ENCODE data around the gene MUSK.

Gene MUSK

DNA sequence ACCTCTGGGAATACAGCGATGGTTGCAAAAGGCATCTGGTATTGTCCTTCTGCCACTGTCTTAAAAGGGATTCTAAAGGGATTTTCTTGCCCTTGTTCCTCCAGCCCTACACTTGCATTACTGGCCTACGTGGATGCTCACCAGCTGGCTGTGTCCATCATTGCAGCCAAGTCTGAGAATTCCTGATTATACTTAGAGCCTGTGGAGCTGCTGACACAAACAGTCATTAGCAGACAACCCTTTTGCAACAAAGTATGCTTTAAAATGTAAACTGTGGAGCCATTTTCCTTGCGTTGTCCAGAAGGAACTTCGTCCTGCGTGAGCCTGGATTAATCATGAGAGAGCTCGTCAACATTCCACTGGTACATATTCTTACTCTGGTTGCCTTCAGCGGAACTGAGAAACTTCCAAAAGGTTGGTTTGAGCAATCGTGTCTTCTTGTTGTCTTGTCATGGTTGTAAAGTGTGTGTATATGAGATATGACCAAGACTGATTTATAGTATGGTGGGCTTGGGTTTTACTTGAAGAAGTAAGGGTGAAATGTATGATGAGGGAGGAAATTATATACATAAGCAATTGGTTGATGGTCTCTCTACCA lies at the start of gene MUSK:
TSS of gene MUSK (plus strand) at position 222 of the 598 bp plus-strand sequence. CDS start at position 336, 114 bp downstream.
- H3K36me3 ChIP-seq (ENCODE audit: control insufficient read depth, insufficient read depth, low read length) = no peaks in the 10 kb centered on the region
- TF ChIP-seq, protein P1, sequence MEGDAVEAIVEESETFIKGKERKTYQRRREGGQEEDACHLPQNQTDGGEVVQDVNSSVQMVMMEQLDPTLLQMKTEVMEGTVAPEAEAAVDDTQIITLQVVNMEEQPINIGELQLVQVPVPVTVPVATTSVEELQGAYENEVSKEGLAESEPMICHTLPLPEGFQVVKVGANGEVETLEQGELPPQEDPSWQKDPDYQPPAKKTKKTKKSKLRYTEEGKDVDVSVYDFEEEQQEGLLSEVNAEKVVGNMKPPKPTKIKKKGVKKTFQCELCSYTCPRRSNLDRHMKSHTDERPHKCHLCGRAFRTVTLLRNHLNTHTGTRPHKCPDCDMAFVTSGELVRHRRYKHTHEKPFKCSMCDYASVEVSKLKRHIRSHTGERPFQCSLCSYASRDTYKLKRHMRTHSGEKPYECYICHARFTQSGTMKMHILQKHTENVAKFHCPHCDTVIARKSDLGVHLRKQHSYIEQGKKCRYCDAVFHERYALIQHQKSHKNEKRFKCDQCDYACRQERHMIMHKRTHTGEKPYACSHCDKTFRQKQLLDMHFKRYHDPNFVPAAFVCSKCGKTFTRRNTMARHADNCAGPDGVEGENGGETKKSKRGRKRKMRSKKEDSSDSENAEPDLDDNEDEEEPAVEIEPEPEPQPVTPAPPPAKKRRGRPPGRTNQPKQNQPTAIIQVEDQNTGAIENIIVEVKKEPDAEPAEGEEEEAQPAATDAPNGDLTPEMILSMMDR (IDR thresholded peaks at IDR 0.05; ENCODE audit: insufficient read depth, low read length, poor library complexity, severe bottlenecking) = no peak
- no peak within 1 kb of the TSS for H3K4me3 ChIP-seq (replicated peaks; ENCODE audit: low read depth, low read length)
- H3K27me3 ChIP-seq (replicated peaks; ENCODE audit: control insufficient read depth, insufficient read depth, low read length) = no peaks in the 10 kb centered on the region
- DNase-seq (ENCODE audit: extremely low read depth, insufficient read length) = no peak

DNA sequence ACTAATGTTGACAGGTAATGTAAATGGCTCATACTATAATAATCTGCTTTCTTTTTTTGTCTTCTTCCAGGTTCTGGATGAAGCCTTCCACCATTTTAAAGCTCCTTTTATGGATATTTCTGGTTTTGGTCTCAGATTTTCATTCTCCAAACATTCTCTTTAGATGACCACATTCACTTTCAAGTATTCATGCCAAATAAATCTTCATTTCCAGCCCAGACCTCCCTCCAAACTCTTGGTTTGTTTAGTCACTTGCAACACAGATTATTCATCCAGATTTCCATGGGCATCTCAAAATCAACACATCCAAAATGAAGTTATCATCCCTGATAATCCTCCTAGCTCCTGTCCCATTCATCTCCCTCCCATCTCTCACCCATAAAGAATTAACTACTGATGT lies 48.8 kb upstream of the MUSK start:
- TF ChIP-seq, protein P1 (IDR thresholded peaks at IDR 0.05; ENCODE audit: insufficient read depth, low read length, poor library complexity, severe bottlenecking) = no peak
- H3K27me3 ChIP-seq (replicated peaks; ENCODE audit: control insufficient read depth, insufficient read depth, low read length) = no peaks in the 10 kb centered on the region
- no peaks in the 10 kb centered on the region for H3K36me3 ChIP-seq (ENCODE audit: control insufficient read depth, insufficient read depth, low read length)
- DNase-seq (ENCODE audit: extremely low read depth, insufficient read length) = no peak
- no peak overlapping the region for H3K4me3 ChIP-seq (replicated peaks; ENCODE audit: low read depth, low read length)

DNA sequence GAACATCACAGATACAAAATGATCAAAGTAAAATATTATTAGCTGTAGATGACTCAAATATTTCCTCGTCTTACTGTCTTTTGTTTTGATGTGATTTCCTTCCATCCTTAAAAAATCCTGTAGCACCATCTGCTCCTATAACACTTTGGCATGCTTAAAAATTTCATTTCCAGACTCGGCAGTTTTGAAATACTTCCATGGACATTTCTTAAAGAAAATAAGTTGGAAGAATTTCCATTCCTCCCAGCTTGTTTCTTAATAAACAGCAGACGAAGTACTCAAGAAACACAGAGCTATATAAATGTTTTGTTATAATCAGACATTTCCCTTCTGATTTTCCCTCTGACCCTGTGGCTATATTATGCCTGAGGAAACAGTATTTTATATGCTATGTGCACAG lies 47.9 kb upstream of the MUSK start:
- DNase-seq (ENCODE audit: extremely low read depth, insufficient read length) = no peak
- TF ChIP-seq, protein P1 (IDR thresholded peaks at IDR 0.05; ENCODE audit: insufficient read depth, low read length, poor library complexity, severe bottlenecking) = no peak
- Histone ChIP-seq H3K27me3 (replicated peaks; ENCODE audit: control insufficient read depth, insufficient read depth, low read length) (no peaks in the 10 kb centered on the region), H3K4me3 (replicated peaks; ENCODE audit: low read depth, low read length) (no peak overlapping the region), H3K36me3 (ENCODE audit: control insufficient read depth, insufficient read depth, low read length) (no peaks in the 10 kb centered on the region)

DNA sequence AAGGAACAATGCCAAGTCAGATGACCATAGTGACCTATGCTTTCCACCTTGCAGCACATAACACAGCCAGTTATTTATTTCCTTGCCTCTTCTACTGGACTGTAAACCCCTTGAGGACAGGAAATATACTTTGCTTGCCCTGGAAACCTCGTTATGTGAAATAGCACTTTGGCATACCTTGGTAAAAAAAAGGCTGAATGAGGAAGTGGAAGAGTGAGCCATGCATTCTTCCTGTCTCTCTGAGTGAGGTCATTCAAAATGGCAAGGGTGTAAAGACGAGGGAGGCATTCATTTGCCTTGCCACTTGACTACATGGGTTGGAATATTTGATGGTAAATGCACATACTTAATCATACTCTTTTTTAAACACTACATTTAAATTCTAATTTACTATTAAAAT lies 46.2 kb upstream of the MUSK start:
- TF ChIP-seq, protein P1 (IDR thresholded peaks at IDR 0.05; ENCODE audit: insufficient read depth, low read length, poor library complexity, severe bottlenecking) = no peak
- no peaks in the 10 kb centered on the region for H3K36me3 ChIP-seq (ENCODE audit: control insufficient read depth, insufficient read depth, low read length)
- DNase-seq (ENCODE audit: extremely low read depth, insufficient read length) = no peak
- H3K27me3 ChIP-seq (replicated peaks; ENCODE audit: control insufficient read depth, insufficient read depth, low read length) = no peaks in the 10 kb centered on the region
- no peak overlapping the region for H3K4me3 ChIP-seq (replicated peaks; ENCODE audit: low read depth, low read length)

DNA sequence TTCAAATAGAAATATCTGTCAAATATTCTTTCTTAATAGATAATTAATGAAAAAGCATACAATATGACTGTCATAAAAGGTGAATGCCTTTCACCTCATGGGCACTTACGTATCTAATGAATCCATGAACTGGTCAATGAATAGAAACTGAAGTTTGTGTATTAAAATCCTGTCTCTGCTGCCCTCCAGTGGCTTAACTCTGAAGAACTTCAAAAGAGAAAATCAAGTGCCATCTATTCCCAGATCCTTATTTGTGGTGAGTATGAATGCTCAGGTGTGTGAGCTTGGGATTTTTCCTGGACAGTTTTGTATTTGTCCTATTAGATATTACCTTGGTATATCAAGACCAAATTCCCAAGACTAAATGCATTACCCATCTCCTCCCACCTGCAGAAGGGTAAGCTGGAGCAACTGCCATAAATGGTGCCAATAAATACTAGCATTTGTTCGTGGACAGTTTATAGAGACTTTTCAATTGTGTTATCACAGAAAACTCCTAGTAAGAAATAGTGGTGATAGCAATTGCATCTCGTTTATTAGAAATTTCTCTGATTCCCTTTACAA lies 45.0 kb upstream of the MUSK start:
- TF ChIP-seq, protein P1 (IDR thresholded peaks at IDR 0.05; ENCODE audit: insufficient read depth, low read length, poor library complexity, severe bottlenecking) = peak; percentile 50
- Histone ChIP-seq H3K36me3 (ENCODE audit: control insufficient read depth, insufficient read depth, low read length) (no peaks in the 10 kb centered on the region), H3K4me3 (replicated peaks; ENCODE audit: low read depth, low read length) (no peak overlapping the region), H3K27me3 (replicated peaks; ENCODE audit: control insufficient read depth, insufficient read depth, low read length) (no peaks in the 10 kb centered on the region)
- DNase-seq (ENCODE audit: extremely low read depth, insufficient read length) = no peak
